Measurements from ENCODE around the gene PCSK5. TPM values are rescaled to one million over a fixed set of nuclear protein-coding genes. Genes with fewer than 3 reads are reported as not detected.

The PCSK5 gene
- total and polyA plus RNA-seq, 2 of the 8 experiments (the other 6 are each of a cell fraction or from before 2014, with no cell fraction given) = 5.5 to 10.7 TPM

- H2BK15ac ChIP-seq (ENCODE audit: low read length) = no peak overlapping the region
- peaks cover 0 to under 1% (median 0%) of the 10 kb centered on the region in 4 experiments; a peak in 2 of 7 replicates for H3K4me1 ChIP-seq (replicated peaks in 1 of 4; ENCODE audit: control insufficient read depth in 3 of 4, insufficient read depth in 4 of 4, low read length in 3 of 4)
- H3K9me3 ChIP-seq (ENCODE audit: insufficient read depth in 2 of 2, low read depth in 1 of 2, low read length in 1 of 2) = no peaks in the 10 kb centered on the region
- no peak overlapping the region for H4K91ac ChIP-seq (replicated peaks; ENCODE audit: insufficient read length, low read length)
- H3K23me2 ChIP-seq (ENCODE audit: low read depth, low read length) = no peaks in the 10 kb centered on the region
- no peak overlapping the region for H3K56ac ChIP-seq (replicated peaks; ENCODE audit: insufficient read length, low read depth, low read length)
- H2BK120ac ChIP-seq (replicated peaks; ENCODE audit: low read depth, low read length) = no peak overlapping the region
- peaks cover 0 to 2% (median 0%) of the 10 kb centered on the region in 4 experiments; a peak in 3 of 8 replicates for H3K36me3 ChIP-seq (ENCODE audit: control insufficient read depth in 2 of 4, insufficient read depth in 4 of 4, low read length in 3 of 4)
- H3K4ac ChIP-seq (replicated peaks; ENCODE audit: insufficient read length, low read depth, low read length) = no peak overlapping the region
- H2BK5ac ChIP-seq (ENCODE audit: low read depth, low read length) = no peak overlapping the region
- H2BK12ac ChIP-seq (ENCODE audit: low read depth, low read length) = no peak overlapping the region
- ChIA-PET POLR2A (ENCODE audit: partially characterized antibody) (interaction anchor here (1.3 kb wide), 1 partner anchor 45 kb away, joined by 3 read pairs; no protein-coding TSS in a partner anchor), CTCF (ENCODE audit: partially characterized antibody) (interaction anchor here (0.6 to 0.8 kb wide), 2 partner anchors 33 to 752 kb away, joined by 3 read pairs; no protein-coding TSS in a partner anchor)
- no peak overlapping the region for H3K4me3 ChIP-seq (ENCODE audit: extremely low read depth in 1 of 4, insufficient read depth in 2 of 4, low read depth in 3 of 4, low read length in 4 of 4)
- H3K27me3 ChIP-seq (replicated peaks in 1 of 4; ENCODE audit: control insufficient read depth in 3 of 4, extremely low read depth in 1 of 4, insufficient read depth in 3 of 4, low read length in 3 of 4) = no peaks in the 10 kb centered on the region
- H2AK5ac ChIP-seq (ENCODE audit: low read depth, low read length) = no peak overlapping the region
- H3K27ac ChIP-seq (ENCODE audit: low read depth, low read length) = no peak overlapping the region
- DNase-seq (ENCODE audit: low read depth in 1 of 2, low spot score in 2 of 2) (no peak), FAIRE-seq (no peak)
- no peaks in the 10 kb centered on the region for H3K79me2 ChIP-seq (ENCODE audit: control insufficient read depth in 1 of 2, insufficient read depth in 2 of 2, low read length in 2 of 2)
- H2BK20ac ChIP-seq (ENCODE audit: low read length) = no peak overlapping the region
- no peak overlapping the region for H3K18ac ChIP-seq (ENCODE audit: extremely low read depth, low read length)
- no peak overlapping the region for H2AFZ ChIP-seq (ENCODE audit: low read length)
- H3K14ac ChIP-seq (ENCODE audit: insufficient read length) = no peak overlapping the region
- no peaks in the 10 kb centered on the region for H4K20me1 ChIP-seq (replicated peaks in 1 of 2; ENCODE audit: control insufficient read depth in 1 of 2, insufficient read depth in 2 of 2, low read length in 2 of 2)
- no peak overlapping the region for H4K8ac ChIP-seq (ENCODE audit: extremely low read depth, insufficient read depth, low read length)
- H3K9ac ChIP-seq (replicated peaks in 1 of 4; ENCODE audit: extremely low read depth in 1 of 4, low read depth in 3 of 4, low read length in 3 of 4) = no peak overlapping the region
- H4K5ac ChIP-seq (ENCODE audit: insufficient read length, low read depth, low read length) = no peak overlapping the region
- 93% methylated on average over 7 of the region's 7 CpGs; no CpG with 5 or more reads in 1 of the 2 experiments for WGBS, 2 experiments (ENCODE audit: extremely low coverage in 1 of 2, insufficient coverage in 1 of 2, insufficient read length in 1 of 2, insufficient replicate concordance in 2 of 2, low coverage in 1 of 2, low lambda C conversion rate in 2 of 2, missing lambda C conversion rate in 1 of 2)
- H3K4me2 ChIP-seq (ENCODE audit: insufficient read depth in 1 of 2, low read depth in 2 of 2, low read length in 2 of 2) = no peak overlapping the region
- 0 out of 2 replicates have a peak, but pooled peaks cover 3% of the 10 kb centered on the region for H3K79me1 ChIP-seq (ENCODE audit: low read depth, low read length)
- no peak overlapping the region for H3K23ac ChIP-seq (ENCODE audit: insufficient read length)
- TF ChIP-seq MAFK (IDR thresholded peaks at IDR 0.05; ENCODE audit: low read depth, low read length) (no peak), RAD21 (IDR thresholded peaks at IDR 0.05 in 1 of 2, conservative IDR thresholded peaks at IDR 0.05 in 1 of 2; ENCODE audit: low read depth in 2 of 2, low read length in 2 of 2) (no peak), SIN3A (conservative IDR thresholded peaks at IDR 0.05 in 1 of 2, IDR thresholded peaks at IDR 0.05 in 1 of 2; ENCODE audit: low read depth in 1 of 2, low read length in 2 of 2) (no peak), ATF2 (IDR thresholded peaks at IDR 0.05; ENCODE audit: low read length) (no peak), E2F6 (IDR thresholded peaks at IDR 0.05) (no peak), JUN (IDR thresholded peaks at IDR 0.05; ENCODE audit: low read depth, low read length) (no peak), NRF1 (IDR thresholded peaks at IDR 0.05; ENCODE audit: low read depth, low read length) (no peak), RXRA (IDR thresholded peaks at IDR 0.05; ENCODE audit: insufficient read depth, low read depth, low read length) (no peak), BACH1 (IDR thresholded peaks at IDR 0.05; ENCODE audit: low read length) (no peak)
Measured at GRCh38 chr9:75937521-75938258, 47.2 kb downstream of the PCSK5 start.
